CD4-positive, alpha-beta T cell (primary cell): ENCODE data around the gene TMEM69. TPM values are rescaled to one million over a fixed set of nuclear protein-coding genes. Genes with fewer than 3 reads are reported as not detected.

Experiments
- total RNA-seq, 174 experiments: library from RNA in 2 of 174; stranded (reverse) in 2 of 174; gene quantifications; one replicate each; pipeline ENCODE4 v1.2.3 and lab custom pipeline; 2021 to 2026

TMEM69 gene
- total RNA-seq, 2 experiments from 2014 or later = 5.6 to 6.3 TPM

Other genes with a start within 250 kb of the TMEM69 start
- 1 to 10 TPM; 2.8 to 3.4 TPM for gene TESK2, start 197.0 kb upstream of the TMEM69 start, total RNA-seq
- gene CCDC163, start 188.1 kb upstream of the TMEM69 start, total RNA-seq = under 1 TPM; 0.42 to 0.58 TPM
- under 1 TPM; 0.27 to 0.81 TPM for gene MMACHC, start 187.9 kb upstream of the TMEM69 start, total RNA-seq
- 10 to 100 TPM; 18.1 to 24.1 TPM for gene PRDX1, start 166.3 kb upstream of the TMEM69 start, total RNA-seq
- gene AKR1A1, start 137.4 kb upstream of the TMEM69 start, total RNA-seq = 10 to 100 TPM; 25.3 to 31.0 TPM
- 100 to 1,000 TPM; 110 to 112 TPM for gene NASP, start 104.1 kb upstream of the TMEM69 start, total RNA-seq
- gene CCDC17, start 64.1 kb upstream of the TMEM69 start, total RNA-seq = 1 to 10 TPM; 2.1 to 2.3 TPM
- 100 to 1,000 TPM; 116 to 125 TPM for gene GPBP1L1, start 1.6 kb upstream of the TMEM69 start, total RNA-seq
- 1 to 10 TPM; 6.0 to 6.6 TPM for gene IPP, start 62.5 kb downstream of the TMEM69 start, total RNA-seq
- 1 to 10 TPM; 5.7 to 6.5 TPM for gene MAST2, start 115.4 kb downstream of the TMEM69 start, total RNA-seq